Peyer's patch (tissue), 4 donors: Measurements from ENCODE around the gene FNDC5. TPM values are rescaled to one million over a fixed set of nuclear protein-coding genes. Genes with fewer than 3 reads are reported as not detected.

ENCODE experiments used
- DNase-seq, 3 donors: peaks; one replicate each; pipeline ENCODE4 v3.0.0-alpha.2; 2017 to 2019
- H3K27ac ChIP-seq, 4 donors: fragments of 200-600 bp; sonication (generic); one replicate each; pipeline ENCODE4 v1.5.1; 2016 to 2019
- H3K27me3 ChIP-seq, 2 donors: fragments of 200-600 bp; sonication (generic); one replicate each; pipeline ENCODE4 v1.5.1; 2019
- H3K36me3 ChIP-seq, 3 donors: fragments of 200-600 bp; sonication (generic); one replicate each; pipeline ENCODE4 v1.5.1; 2016 to 2019
- H3K4me1 ChIP-seq, 4 donors: fragments of 200-600 bp; sonication (generic); one replicate each; pipeline ENCODE4 v1.5.1; 2016 to 2019
- H3K4me3 ChIP-seq, 4 donors: fragments of 200-600 bp; sonication (generic); 1 replicate in 3 of 4; 2 replicates in 1 of 4; pipeline ENCODE4 v1.5.1; 2016 to 2019; ENCODE audit warnings: mild to moderate bottlenecking in 1 of 4
- H3K9me3 ChIP-seq, 4 donors: fragments of 200-600 bp; sonication (generic); one replicate each; pipeline ENCODE4 v1.5.1; 2016 to 2019; ENCODE audit warnings: mild to moderate bottlenecking in 1 of 4
- CTCF ChIP-seq, 6 experiments: fragments of 450-650 bp in 4 of 6; fragments of 200-600 bp in 2 of 6; sonication (generic) in 1 of 6; IDR thresholded peaks; one replicate each; pipeline ENCODE4 v1.5.1; 2017 to 2019; ENCODE audit warnings: antibody characterized with exemption in 6 of 6, mild to moderate bottlenecking in 3 of 6, moderate library complexity in 1 of 6
- POLR2A ChIP-seq, 2 donors: fragments of 450-650 bp; IDR thresholded peaks; one replicate each; pipeline ENCODE4 v1.5.1; 2017; ENCODE audit warnings: antibody characterized with exemption in 2 of 2, mild to moderate bottlenecking in 2 of 2, moderate library complexity in 2 of 2
- total RNA-seq, 4 donors: library from RNA; depleted of rRNA; stranded (reverse); fragments of >200 nt; gene quantifications; one replicate each; pipeline ENCODE4 v1.1.0, GENCODE V29; 2016

The FNDC5 gene
- total RNA-seq = 1 to 10 TPM in 1 of 4 donors, not detected in 3; 1.8 TPM

- H3K4me3 ChIP-seq = peak within 1 kb of the TSS; percentile 14 to 56 (median 48)
- H3K9me3 ChIP-seq = no peaks in the 10 kb centered on the region
- TF ChIP-seq CTCF (IDR thresholded peaks at IDR 0.05) (no peak), POLR2A (IDR thresholded peaks at IDR 0.05) (no peak)
- no peak for DNase-seq
- H3K27ac ChIP-seq = no peak within 1 kb of the TSS
- H3K27me3 ChIP-seq = peaks cover 0 to 9% of the 10 kb centered on the region in 2 donors
- peaks cover 0 to 19% (median 3%) of the 10 kb centered on the region in 4 donors for H3K4me1 ChIP-seq
- no peaks in the 10 kb centered on the region for H3K36me3 ChIP-seq
Measured at GRCh38 chr1:32870615-32871363, at the start of gene FNDC5. Gene FNDC5, minus strand, starts transcription at chr1:32870912.

- no peaks in the 10 kb centered on the region for H3K27me3 ChIP-seq
- no peak overlapping the region for H3K27ac ChIP-seq
- H3K36me3 ChIP-seq = no peaks in the 10 kb centered on the region
- H3K4me1 ChIP-seq = peaks cover 0 to 36% (median 5%) of the 10 kb centered on the region in 4 donors
- no peak for DNase-seq
- H3K4me3 ChIP-seq = no peak overlapping the region
- no peak for TF ChIP-seq CTCF (IDR thresholded peaks at IDR 0.05)
- TF ChIP-seq POLR2A (IDR thresholded peaks at IDR 0.05) = no peak
- no peaks in the 10 kb centered on the region for H3K9me3 ChIP-seq
Measured at GRCh38 chr1:32919811-32920733, 49.4 kb upstream of the FNDC5 start.

- Histone ChIP-seq H3K4me1 (peaks cover 0 to 28% (median 3%) of the 10 kb centered on the region in 4 donors), H3K4me3 (no peak overlapping the region)
Measured at GRCh38 chr1:32918179-32918578, 47.5 kb upstream of the FNDC5 start.

GRCh38 chr1:32917521-32917920 is 46.8 kb upstream of the FNDC5 start:
- Histone ChIP-seq H3K4me1 (peaks cover 0 to 28% (median 3%) of the 10 kb centered on the region in 4 donors), H3K9me3 (no peaks in the 10 kb centered on the region), H3K4me3 (no peak overlapping the region), H3K27ac (peak overlapping the region in 3 of 4 donors; percentile 2 to 68 (median 20)), H3K36me3 (no peaks in the 10 kb centered on the region), H3K27me3 (no peaks in the 10 kb centered on the region)
- TF ChIP-seq CTCF (IDR thresholded peaks at IDR 0.05) (no peak), POLR2A (IDR thresholded peaks at IDR 0.05) (no peak)
- DNase-seq = no peak

More at GRCh38 chr1:32918179-32918578, 47.5 kb upstream of the FNDC5 start:
- no peak for DNase-seq
- Histone ChIP-seq H3K27ac (peak overlapping the region in 3 of 4 donors; percentile 2 to 49 (median 20)), H3K27me3 (no peaks in the 10 kb centered on the region), H3K36me3 (no peaks in the 10 kb centered on the region), H3K9me3 (no peaks in the 10 kb centered on the region)
- no peak for TF ChIP-seq POLR2A (IDR thresholded peaks at IDR 0.05)
- TF ChIP-seq CTCF (IDR thresholded peaks at IDR 0.05) = no peak

GRCh38 chr1:32915766-32916706 is 45.3 kb upstream of the FNDC5 start:
- no peaks in the 10 kb centered on the region for H3K9me3 ChIP-seq

More at GRCh38 chr1:32915766-32916706, 45.3 kb upstream of the FNDC5 start:
- TF ChIP-seq POLR2A (IDR thresholded peaks at IDR 0.05) (no peak), CTCF (IDR thresholded peaks at IDR 0.05) (no peak)
- Histone ChIP-seq H3K36me3 (no peaks in the 10 kb centered on the region), H3K27me3 (no peaks in the 10 kb centered on the region), H3K27ac (no peak overlapping the region), H3K4me1 (peaks cover 0 to 28% (median 3%) of the 10 kb centered on the region in 4 donors), H3K4me3 (no peak overlapping the region)
- DNase-seq = no peak
